Spleen (tissue), 7 donors: Measurements from ENCODE around the gene TACR1.

Source experiments
- POLR2A ChIP-seq, 3 donors: fragments of 450-650 bp; IDR thresholded peaks; one replicate each; pipeline ENCODE4 v1.5.1; 2017; ENCODE audit warnings: antibody characterized with exemption in 3 of 3, mild to moderate bottlenecking in 1 of 3
- TF ChIP-seq, protein P1 (sequence below), 11 experiments: fragments of 200-600 bp in 7 of 11; fragments of 450-650 bp in 4 of 11; sonication (generic) in 4 of 11; IDR thresholded peaks in 8 of 11; conservative IDR thresholded peaks in 3 of 11; 1 replicate in 7 of 11; 2 replicates in 4 of 11; pipeline versions ENCODE4 v1.4.0 to v1.8.0; 2016 to 2021; ENCODE audit warnings: antibody characterized with exemption in 11 of 11, inconsistent platforms in 4 of 11, mild to moderate bottlenecking in 1 of 11
- donor health status: DM: no; HTN: no; CAD: no; lungs with moderate emphysema.
- donor health status: DM: no; HTN: no; CAD: no.
- donor health status: DM: no; HTN: no; CAD: no.

GRCh38 chr2:75142081-75142480, 57.2 kb downstream of the TACR1 start:
- TF ChIP-seq, protein P1, sequence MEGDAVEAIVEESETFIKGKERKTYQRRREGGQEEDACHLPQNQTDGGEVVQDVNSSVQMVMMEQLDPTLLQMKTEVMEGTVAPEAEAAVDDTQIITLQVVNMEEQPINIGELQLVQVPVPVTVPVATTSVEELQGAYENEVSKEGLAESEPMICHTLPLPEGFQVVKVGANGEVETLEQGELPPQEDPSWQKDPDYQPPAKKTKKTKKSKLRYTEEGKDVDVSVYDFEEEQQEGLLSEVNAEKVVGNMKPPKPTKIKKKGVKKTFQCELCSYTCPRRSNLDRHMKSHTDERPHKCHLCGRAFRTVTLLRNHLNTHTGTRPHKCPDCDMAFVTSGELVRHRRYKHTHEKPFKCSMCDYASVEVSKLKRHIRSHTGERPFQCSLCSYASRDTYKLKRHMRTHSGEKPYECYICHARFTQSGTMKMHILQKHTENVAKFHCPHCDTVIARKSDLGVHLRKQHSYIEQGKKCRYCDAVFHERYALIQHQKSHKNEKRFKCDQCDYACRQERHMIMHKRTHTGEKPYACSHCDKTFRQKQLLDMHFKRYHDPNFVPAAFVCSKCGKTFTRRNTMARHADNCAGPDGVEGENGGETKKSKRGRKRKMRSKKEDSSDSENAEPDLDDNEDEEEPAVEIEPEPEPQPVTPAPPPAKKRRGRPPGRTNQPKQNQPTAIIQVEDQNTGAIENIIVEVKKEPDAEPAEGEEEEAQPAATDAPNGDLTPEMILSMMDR (IDR thresholded peaks at IDR 0.05 in 8 of 11, conservative IDR thresholded peaks at IDR 0.05 in 3 of 11): no peak
- TF ChIP-seq POLR2A (IDR thresholded peaks at IDR 0.05): no peak
